Superior temporal gyrus (tissue), 1 donor: Measurements from ENCODE around the gene KCNG2.

Experiments used
- DNase-seq: peaks from one replicate; pipeline ENCODE4 v3.0.0-alpha.2; 2016; ENCODE audit errors: extremely low spot score

KCNG2 gene

GRCh38 chr18:79766308-79766707 lies 31.4 kb upstream of the KCNG2 start:
- DNase-seq, result no peak

DNA sequence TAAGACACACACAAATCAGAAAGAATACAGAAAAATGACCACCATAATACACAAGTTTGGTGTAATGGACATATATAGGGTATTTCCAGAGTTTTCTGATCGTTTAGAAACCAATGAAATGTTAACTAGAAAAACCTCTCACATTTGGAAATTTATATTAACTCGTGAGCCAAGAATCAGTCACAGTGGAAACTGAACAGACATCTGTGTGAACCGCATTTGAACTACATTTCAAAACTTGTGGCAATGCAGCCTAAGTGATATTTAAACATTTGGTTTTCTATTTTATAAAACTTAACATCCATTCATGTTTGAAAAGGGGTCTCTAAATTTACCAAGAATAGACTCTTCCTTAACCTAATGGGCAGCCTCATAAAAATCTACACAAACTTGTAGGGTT lies 29.0 kb upstream of the KCNG2 start:
- DNase-seq, result no peak

DNA sequence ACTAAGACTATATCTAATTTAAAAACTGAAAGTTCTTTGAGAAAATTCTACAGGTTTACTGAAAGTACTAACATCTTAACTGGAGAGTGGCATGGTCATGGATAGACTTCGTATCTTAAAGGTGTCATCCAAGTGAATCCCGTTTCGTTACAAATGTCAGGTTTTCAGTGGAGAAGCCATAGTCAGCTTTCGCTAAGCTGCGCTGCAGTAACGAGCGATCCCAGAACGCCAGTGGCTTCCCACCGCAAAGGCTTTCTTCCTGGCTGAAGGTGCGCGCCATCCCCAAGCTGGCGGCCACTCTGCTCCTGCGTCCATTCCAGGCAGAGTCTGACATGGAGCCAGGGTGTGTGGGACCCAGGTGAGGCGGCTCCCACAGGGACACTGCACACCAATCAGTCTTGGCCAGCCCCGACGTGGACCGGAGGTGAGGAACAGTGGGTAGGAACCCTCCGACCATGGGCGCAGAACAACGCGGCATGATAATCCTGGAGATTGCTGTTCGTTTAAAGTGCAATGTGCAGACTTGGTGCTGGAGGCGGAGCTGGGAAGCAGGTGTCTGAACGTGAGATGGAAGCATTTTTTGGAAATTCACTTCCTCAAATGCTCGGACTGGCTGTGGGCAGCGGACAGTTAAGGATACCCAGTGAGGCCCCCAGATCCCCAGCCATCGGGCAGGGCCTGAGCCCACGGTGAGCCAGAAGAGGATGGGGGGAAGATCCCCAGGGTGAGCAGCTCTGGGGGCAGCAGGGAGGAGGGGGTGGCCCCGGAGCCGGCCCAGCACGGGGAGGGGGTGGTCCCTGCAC lies 27.8 kb upstream of the KCNG2 start:
- DNase-seq, result no peak

DNA sequence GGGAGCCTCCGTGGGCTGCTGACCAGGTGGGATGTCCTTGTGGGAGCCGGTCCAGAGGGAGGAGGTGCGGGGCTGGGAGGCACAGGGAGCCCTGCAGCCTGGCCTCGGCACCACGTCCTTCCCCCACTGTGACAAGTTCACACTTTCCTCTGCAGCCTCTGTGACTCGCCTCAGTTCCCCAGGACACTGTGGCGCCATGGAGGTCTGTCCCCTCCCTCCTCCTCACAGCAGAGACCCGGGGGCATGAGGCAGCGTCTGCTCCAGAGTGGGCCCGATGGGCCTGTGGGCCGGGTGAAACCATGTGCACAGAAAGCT lies 27.3 kb upstream of the KCNG2 start:
- no peak for DNase-seq

- DNase-seq, result no peak
Observed at GRCh38 chr18:79770826-79771225, 26.9 kb upstream of the KCNG2 start.

- DNase-seq, result no peak
Observed at GRCh38 chr18:79771446-79772107, 26.2 kb upstream of the KCNG2 start.

GRCh38 chr18:79772108-79772864 lies 25.5 kb upstream of the KCNG2 start:
- DNase-seq, result no peak

GRCh38 chr18:79772865-79773696 lies 24.7 kb upstream of the KCNG2 start:
- DNase-seq, result no peak

DNA sequence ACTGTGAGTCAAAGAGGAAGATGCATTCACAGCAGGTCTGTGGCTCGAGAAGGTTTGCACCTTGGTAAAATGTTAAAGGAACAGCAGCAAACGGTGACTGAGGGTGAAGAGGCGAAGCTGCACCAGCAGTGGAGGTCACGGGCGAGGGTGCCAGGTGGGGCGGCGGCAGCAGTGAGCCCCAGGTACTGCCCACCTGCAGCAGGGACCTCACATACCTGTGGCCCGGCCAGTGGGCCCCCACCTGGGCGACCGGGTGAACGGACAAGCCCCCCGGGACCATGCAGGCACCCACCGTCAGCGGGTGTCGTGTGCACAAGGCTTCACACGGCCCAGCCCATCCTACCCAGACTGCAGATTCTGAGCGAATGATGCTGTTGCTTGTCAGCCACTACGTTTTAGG lies 23.6 kb upstream of the KCNG2 start:
- no peak for DNase-seq

GRCh38 chr18:79775441-79776221 lies 22.1 kb upstream of the KCNG2 start:
- DNase-seq, result no peak

- DNase-seq, result no peak
Observed at GRCh38 chr18:79776674-79777073, 21.1 kb upstream of the KCNG2 start.

DNA sequence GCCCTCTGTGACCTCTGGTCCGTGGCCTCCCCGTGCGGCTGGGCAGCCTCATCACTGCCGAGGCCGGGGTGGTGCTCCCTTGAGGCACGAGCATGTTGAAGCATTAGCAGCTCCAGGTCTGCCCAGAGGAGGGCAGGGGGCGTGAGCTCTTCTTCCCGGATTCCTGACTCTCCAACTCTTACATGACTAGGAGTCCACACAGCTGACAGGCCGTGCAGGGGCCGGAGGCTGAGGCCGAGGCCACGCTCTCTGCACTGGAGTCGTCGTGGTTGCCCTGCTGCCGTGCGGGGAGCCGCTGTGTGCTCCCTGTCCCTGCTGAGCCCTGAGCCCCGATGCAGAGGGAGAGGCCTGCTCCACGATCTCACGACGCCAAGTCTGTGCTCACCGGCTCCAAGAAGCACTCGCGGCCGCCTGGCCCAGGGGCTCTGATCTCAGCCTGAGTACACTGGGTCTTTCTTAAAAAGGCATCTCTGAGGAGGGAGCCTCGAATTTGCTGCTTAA lies 19.4 kb upstream of the KCNG2 start:
- DNase-seq, result no peak

- DNase-seq, result no peak
Observed at GRCh38 chr18:79779021-79779699, 18.6 kb upstream of the KCNG2 start.

- no peak for DNase-seq
Observed at GRCh38 chr18:79779700-79780190, 18.0 kb upstream of the KCNG2 start.

DNA sequence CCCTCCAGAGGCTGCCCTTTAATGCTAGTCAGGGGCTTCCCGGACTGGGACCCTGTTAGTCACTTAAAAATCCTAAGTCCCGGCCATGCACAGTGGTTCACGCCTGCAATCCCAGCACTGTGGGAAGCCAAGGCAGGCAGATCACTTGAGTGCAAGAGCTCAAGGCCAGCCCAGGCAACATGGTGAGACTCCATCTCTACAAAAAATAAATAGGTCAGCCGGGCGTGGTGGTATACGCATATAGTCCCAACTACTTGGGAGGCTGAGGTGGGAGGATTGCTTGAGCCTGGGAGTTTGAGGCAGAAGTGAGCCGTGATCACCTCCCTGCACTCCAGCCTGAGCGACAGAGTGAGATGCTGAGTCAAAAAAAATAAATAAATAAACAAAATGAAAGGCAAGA lies 17.2 kb upstream of the KCNG2 start:
- DNase-seq, result no peak

DNA sequence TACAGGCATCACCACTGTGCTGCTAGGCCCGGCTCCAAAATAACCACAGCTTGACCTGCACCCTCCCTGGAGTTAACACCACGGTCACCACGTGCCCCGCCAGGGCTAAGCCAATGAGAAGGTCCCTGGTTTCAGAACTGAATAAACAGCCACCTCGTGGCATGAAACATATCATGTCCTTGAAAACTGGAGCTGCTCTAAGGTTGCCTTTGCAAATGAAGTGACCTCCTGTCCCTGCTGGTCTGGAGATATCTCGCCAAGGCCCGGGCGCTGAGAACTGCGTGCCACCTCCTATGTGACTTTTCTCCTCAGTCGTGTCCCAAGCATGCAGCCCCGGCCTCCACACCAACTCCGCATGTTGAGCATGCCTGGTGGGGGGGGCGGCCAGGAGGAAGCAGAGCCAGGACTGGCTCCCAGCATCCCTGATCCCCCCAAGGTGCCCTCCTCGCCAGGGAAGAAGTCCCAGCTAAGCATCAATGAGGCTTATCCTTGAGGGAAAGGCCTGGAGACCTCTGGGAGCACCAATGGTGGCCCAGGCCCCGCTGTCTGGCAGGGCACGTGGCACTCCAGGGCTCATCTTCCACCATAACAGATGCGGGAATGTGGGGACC lies 16.3 kb upstream of the KCNG2 start:
- DNase-seq, result no peak

- DNase-seq, result no peak
Observed at GRCh38 chr18:79782566-79783308, 15.0 kb upstream of the KCNG2 start.

- no peak for DNase-seq
Observed at GRCh38 chr18:79784071-79784913, 13.4 kb upstream of the KCNG2 start.
